ENCODE measurements around the gene DCP1B. TPM values are rescaled to one million over a fixed set of nuclear protein-coding genes. Genes with fewer than 3 reads are reported as not detected.

Gene DCP1B
- total and polyA plus RNA-seq, 2 of the 4 experiments (the other 2 are of a cell fraction) = 13.3 to 19.7 TPM

DNA sequence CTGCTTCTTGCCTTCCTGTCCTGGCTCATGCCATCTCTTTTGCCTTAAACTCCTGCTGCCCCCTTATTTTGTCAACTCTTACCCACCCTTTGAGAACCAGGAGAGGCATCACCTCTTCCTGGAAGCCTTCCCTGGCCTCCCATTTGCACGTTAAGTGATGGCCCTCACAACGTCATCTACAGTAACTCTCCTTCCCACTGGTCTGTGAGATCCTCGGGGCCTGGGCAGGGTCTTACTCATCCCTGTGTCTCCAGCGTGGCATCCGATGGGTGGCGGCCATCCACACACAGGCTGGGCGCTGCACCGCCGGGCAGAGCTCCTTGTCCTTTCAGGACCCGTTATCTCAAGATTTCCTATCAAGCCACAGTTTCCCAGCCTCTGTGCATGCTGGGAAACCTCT is 69.0 kb downstream of the DCP1B start:
- Histone ChIP-seq H3K4ac (ENCODE audit: low read depth, low read length) (no peak overlapping the region; the same call in 1 of the 2 replicates), H3K27ac (ENCODE audit: insufficient read depth, low read length) (no peak overlapping the region), H2BK15ac (ENCODE audit: low read depth, low read length) (no peak overlapping the region), H3K27me3 (ENCODE audit: control insufficient read depth, insufficient read depth, low read length) (peaks cover under 1% of the 10 kb centered on the region; the same call in 1 of the 2 replicates), H2AK5ac (ENCODE audit: low read depth, low read length) (no peak overlapping the region), H2AFZ (replicated peaks; ENCODE audit: low read length, poor library complexity) (no peak overlapping the region), H2BK120ac (ENCODE audit: low read depth, low read length) (no peak overlapping the region), H3K4me1 (ENCODE audit: control insufficient read depth, insufficient read depth, low read length) (peaks cover 23% of the 10 kb centered on the region), H4K91ac (ENCODE audit: insufficient read depth, low read depth, low read length) (no peak overlapping the region), H3K9me1 (ENCODE audit: insufficient read depth, low read length) (peaks cover 12% of the 10 kb centered on the region), H3K36me3 (ENCODE audit: control insufficient read depth, insufficient read depth, low read length) (peaks cover 12% of the 10 kb centered on the region), H4K8ac (ENCODE audit: low read depth in 2 of 2, low read length in 2 of 2) (no peak overlapping the region), H3K18ac (ENCODE audit: low read depth, low read length) (no peak overlapping the region), H3K23ac (ENCODE audit: low read depth, low read length) (no peak overlapping the region), H3K79me1 (ENCODE audit: low read depth in 1 of 2, low read length in 2 of 2) (peaks cover 0 to 3% of the 10 kb centered on the region in 2 experiments; a peak in 1 of 4 replicates), H2BK20ac (ENCODE audit: low read depth, low read length) (no peak overlapping the region), H4K20me1 (ENCODE audit: insufficient read depth, low read length) (peaks cover 6% of the 10 kb centered on the region; the same call in 1 of the 2 replicates), H3K9ac (ENCODE audit: low read depth, low read length) (no peak overlapping the region), H3K56ac (ENCODE audit: extremely low read depth, insufficient read depth, low read length) (no peak overlapping the region), H3K14ac (replicated peaks; ENCODE audit: low read depth, low read length) (no peak overlapping the region), H3K4me2 (ENCODE audit: low read depth, low read length) (no peak overlapping the region), H3K4me3 (ENCODE audit: insufficient read depth, low read depth, low read length) (no peak overlapping the region), H3K9me3 (ENCODE audit: control insufficient read depth, insufficient read depth, low read length) (no peaks in the 10 kb centered on the region), H4K5ac (ENCODE audit: low read depth, low read length) (no peak overlapping the region), H2AK9ac (replicated peaks; ENCODE audit: low read depth, low read length, poor library complexity) (no peak overlapping the region), H2BK5ac (ENCODE audit: low read depth, low read length, poor library complexity, severe bottlenecking) (no peak overlapping the region)
- in situ Hi-C loops (cut with MboI; ENCODE audit: low sequenced_read_pairs) = loop anchor here (5.0 kb wide), 2 partner anchors 143 to 288 kb away; no protein-coding TSS in a partner anchor
- TF ChIP-seq MAFK (IDR thresholded peaks at IDR 0.05; ENCODE audit: low read depth, low read length) (no peak), CHD1 (IDR thresholded peaks at IDR 0.05; ENCODE audit: low read depth, low read length) (no peak), CTCF (conservative IDR thresholded peaks at IDR 0.05; ENCODE audit: low read depth, low read length) (no peak), RCOR1 (IDR thresholded peaks at IDR 0.05; ENCODE audit: insufficient replicate concordance, low read length) (no peak), RFX5 (IDR thresholded peaks at IDR 0.05; ENCODE audit: low read depth, low read length) (no peak), CEBPB (IDR thresholded peaks at IDR 0.05; ENCODE audit: low read depth, low read length) (no peak), MXI1 (IDR thresholded peaks at IDR 0.05; ENCODE audit: borderline replicate concordance, low read depth, low read length) (no peak), SMC3 (IDR thresholded peaks at IDR 0.05; ENCODE audit: low read depth, low read length) (no peak), USF2 (IDR thresholded peaks at IDR 0.05; ENCODE audit: low read depth, low read length) (no peak), MAZ (IDR thresholded peaks at IDR 0.05; ENCODE audit: borderline replicate concordance, low read depth, low read length) (no peak), RAD21 (IDR thresholded peaks at IDR 0.05; ENCODE audit: low read length) (no peak), FOS (IDR thresholded peaks at IDR 0.05; ENCODE audit: low read depth, low read length) (no peak), POLR2A (IDR thresholded peaks at IDR 0.05; ENCODE audit: low read depth, low read length) (no peak)
- POLR2A ChIA-PET (ENCODE audit: unreplicated experiment) = no interaction called here
- dilution Hi-C loops (cut with HindIII; ENCODE audit: low sequenced_read_pairs, unreplicated experiment) = no loop called here
- intact Hi-C loops (cut with micrococcal nuclease) = no loop called here
- WGBS, 2 experiments (ENCODE audit: extremely low coverage in 2 of 2, insufficient read length in 1 of 2) = no CpG with 5 or more reads among the region's 10 CpGs
- BruUV-seq (replicated peaks) = no TSS peak
- CTCF ChIA-PET = no interaction called here
- ATAC-seq (ENCODE audit: low read depth) = no peak
- DNase-seq = no peak
